Naive B cell (primary cell): ENCODE measurements around the gene CEMP1. TPM values are rescaled to one million over a fixed set of nuclear protein-coding genes. Genes with fewer than 3 reads are reported as not detected.
A peak's percentile ranks its signal among the peaks of the same experiment; 100 is the strongest.

Experiments used
- ATAC-seq, 2 donors: fragments of 150-1000 bp; cut with Tn5 transposase; 2 replicates each; pipeline ENCODE4 v1.10.0; 2021; ENCODE audit warnings: low read depth in 2 of 2, mild to moderate bottlenecking in 2 of 2, moderate library complexity in 2 of 2
- DNase-seq: peaks from one replicate; pipeline ENCODE4 v3.0.0; 2022
- H3K27ac Mint-ChIP-seq, 6 donors: one replicate each; pipeline ENCODE4 v1.8.0; 2020 to 2022; ENCODE audit warnings: mild to moderate bottlenecking in 6 of 6, mixed read lengths in 6 of 6, moderate library complexity in 5 of 6, inconsistent platforms in 2 of 6
- H3K27me3 Mint-ChIP-seq, 3 donors: one replicate each; pipeline ENCODE4 v1.8.0; 2021 to 2022; ENCODE audit warnings: mixed read lengths in 3 of 3, mild to moderate bottlenecking in 1 of 3
- H3K36me3 Mint-ChIP-seq, 2 donors: one replicate each; pipeline ENCODE4 v1.8.0; 2020 to 2022; ENCODE audit warnings: mixed read lengths in 2 of 2, inconsistent platforms in 1 of 2, mild to moderate bottlenecking in 1 of 2
- H3K4me1 Mint-ChIP-seq, 3 donors: one replicate each; pipeline ENCODE4 v1.8.0; 2020 to 2022; ENCODE audit warnings: mixed read lengths in 3 of 3, inconsistent platforms in 1 of 3, mild to moderate bottlenecking in 1 of 3, moderate library complexity in 1 of 3
- H3K4me3 Mint-ChIP-seq, 8 donors: one replicate each; pipeline ENCODE4 v1.8.0; 2020 to 2022; ENCODE audit warnings: mild to moderate bottlenecking in 8 of 8, mixed read lengths in 8 of 8, moderate library complexity in 8 of 8, inconsistent platforms in 2 of 8
- H3K9me3 Mint-ChIP-seq, 7 donors: one replicate each; pipeline ENCODE4 v1.8.0; 2020 to 2022; ENCODE audit warnings: mixed read lengths in 7 of 7, mild to moderate bottlenecking in 5 of 7, inconsistent platforms in 2 of 7, moderate library complexity in 1 of 7
- polyA plus RNA-seq, 6 donors: library from polyadenylated mRNA; unstranded; fragments of 300-500 nt; fragmentation: Illumina TruSeq; gene quantifications; one replicate each; pipeline ENCODE4 v1.2.3, GENCODE V29; 2021; ENCODE audit warnings: low read depth in 6 of 6

Gene CEMP1
- polyA plus RNA-seq, 6 donors from 2014 or later, result 2.4 to 5.7 (median 3.5) TPM

GRCh38 chr16:2512735-2513404, 18.3 kb downstream of the CEMP1 start:
- no peak for DNase-seq
- peak overlapping the region; percentile 81 to 94 (median 91) for H3K4me3 Mint-ChIP-seq
- peaks cover 0 to 9% of the 10 kb centered on the region in 2 donors for H3K36me3 Mint-ChIP-seq
- peak in 1 of 2 donors; percentile 2 for ATAC-seq
- H3K27ac Mint-ChIP-seq, result peak overlapping the region; percentile 96 to 100 (median 98)
- H3K4me1 Mint-ChIP-seq, result peaks cover 66 to 90% (median 87%) of the 10 kb centered on the region in 3 donors
- H3K27me3 Mint-ChIP-seq, result no peaks in the 10 kb centered on the region
- no peaks in the 10 kb centered on the region for H3K9me3 Mint-ChIP-seq

DNA sequence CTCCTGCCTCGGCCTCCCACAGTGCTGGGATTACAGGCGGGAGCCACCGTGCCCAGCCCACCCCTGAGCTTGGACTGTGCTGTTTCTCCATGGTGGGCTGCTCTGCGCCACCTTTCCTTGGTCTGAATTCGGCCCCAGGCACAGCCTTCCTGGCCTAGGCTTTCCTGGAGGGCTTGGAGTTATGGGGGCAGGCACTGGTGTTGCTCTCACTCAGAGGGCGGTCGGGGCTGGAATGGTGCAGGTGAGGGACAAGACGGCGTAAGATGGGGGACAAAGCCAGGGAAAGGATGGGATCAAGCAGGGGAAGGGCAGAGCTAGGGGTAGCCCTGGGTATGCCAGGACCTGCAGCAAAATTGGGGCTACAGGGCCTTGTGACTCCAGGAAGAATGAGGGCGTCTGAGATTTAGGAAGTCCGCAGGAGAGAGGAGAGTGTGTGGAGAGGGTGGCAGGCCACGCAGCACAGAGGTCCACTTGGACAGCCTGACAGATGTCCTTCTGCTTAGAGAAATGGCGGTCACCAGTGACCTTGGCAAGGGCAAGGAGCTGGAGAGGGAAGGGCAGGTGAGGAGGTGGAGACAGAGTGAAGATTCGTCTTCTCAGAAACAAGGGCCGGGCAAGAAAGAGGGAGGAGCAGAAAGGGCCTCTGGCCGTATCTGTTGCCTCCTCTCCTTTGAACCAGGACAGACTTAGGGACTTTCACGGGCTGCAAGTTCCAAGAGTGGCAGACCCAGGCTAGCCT, 19.0 kb downstream of the CEMP1 start:
- DNase-seq (no peak), ATAC-seq (no peak)
- peaks cover 0 to 9% of the 10 kb centered on the region in 2 donors for H3K36me3 Mint-ChIP-seq
- no peaks in the 10 kb centered on the region for H3K9me3 Mint-ChIP-seq
- H3K4me3 Mint-ChIP-seq, result peak overlapping the region; percentile 81 to 94 (median 90)
- peak overlapping the region; percentile 92 to 100 (median 98) for H3K27ac Mint-ChIP-seq
- H3K4me1 Mint-ChIP-seq, result peaks cover 66 to 90% (median 87%) of the 10 kb centered on the region in 3 donors
- no peaks in the 10 kb centered on the region for H3K27me3 Mint-ChIP-seq

- Mint-ChIP-seq H3K4me3 (peak overlapping the region in 5 of 8 donors; percentile 42 to 90 (median 64)), H3K9me3 (no peaks in the 10 kb centered on the region), H3K36me3 (peaks cover 0 to 3% of the 10 kb centered on the region in 2 donors), H3K27ac (peak overlapping the region in 5 of 6 donors; percentile 85 to 100 (median 99)), H3K4me1 (peaks cover 61 to 87% (median 87%) of the 10 kb centered on the region in 3 donors), H3K27me3 (no peaks in the 10 kb centered on the region)
- ATAC-seq, result no peak
- DNase-seq, result no peak
These were observed 19.9 kb downstream of the CEMP1 start for GRCh38 chr16:2511128-2511800.

DNA sequence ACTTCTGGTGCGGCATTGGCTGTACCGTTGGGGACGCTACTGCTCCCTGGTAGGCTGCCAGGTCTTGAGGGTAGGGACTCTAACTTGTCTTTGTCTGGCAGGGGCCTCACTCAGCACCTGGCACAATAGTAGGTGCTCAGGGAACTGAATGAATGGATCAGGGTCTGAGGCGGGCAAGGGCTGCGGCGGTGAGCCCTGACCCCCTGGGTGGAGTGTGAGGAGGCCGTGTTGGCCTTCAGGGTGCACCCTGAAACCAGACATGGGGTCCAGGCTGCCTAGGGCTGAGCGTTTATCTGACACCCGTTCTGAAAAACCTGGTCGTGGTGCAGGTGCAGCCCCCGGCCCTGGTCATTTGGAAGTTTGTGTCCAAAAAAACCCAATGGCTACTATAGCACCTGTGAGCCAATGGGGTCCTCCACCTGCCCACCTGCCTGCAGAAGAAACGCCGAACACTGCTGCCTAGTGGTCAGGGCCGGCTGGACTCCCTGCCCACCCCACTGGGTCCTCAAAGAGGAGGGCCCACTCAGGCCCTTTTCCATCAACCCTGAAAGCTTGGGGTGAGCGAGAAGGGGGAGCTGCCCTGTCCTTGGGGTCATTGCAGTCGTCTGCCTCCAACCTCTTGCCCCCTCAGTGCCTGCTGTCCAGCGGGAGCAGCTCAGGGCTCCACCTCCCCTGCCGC, 22.3 kb downstream of the CEMP1 start:
- Mint-ChIP-seq H3K4me3 (peak overlapping the region in 7 of 8 donors; percentile 12 to 90 (median 82)), H3K27ac (peak overlapping the region; percentile 97 to 100 (median 99)), H3K4me1 (peaks cover 54 to 79% (median 74%) of the 10 kb centered on the region in 3 donors)

DNA sequence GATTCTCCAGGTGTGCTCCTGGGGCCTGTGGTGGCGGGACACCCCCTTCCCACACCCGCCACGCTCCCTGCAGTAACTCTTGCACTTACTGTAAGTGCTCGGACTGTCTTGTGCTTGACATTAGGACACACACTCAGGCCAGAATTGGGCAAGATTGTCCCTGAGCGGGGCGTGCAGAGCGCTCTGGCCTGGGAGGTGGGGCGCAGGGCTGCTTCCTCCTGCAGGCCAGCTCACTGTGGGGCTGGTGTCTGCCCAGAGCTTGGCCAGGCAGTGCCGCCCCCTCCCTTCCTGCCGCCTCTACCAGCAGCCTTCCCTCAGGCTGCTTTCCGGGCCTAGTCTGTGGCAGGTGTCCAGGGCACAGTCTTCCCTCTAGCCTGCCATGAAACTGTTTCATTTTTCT, 23.5 kb downstream of the CEMP1 start:
- Mint-ChIP-seq H3K9me3 (no peaks in the 10 kb centered on the region), H3K4me3 (peak overlapping the region in 7 of 8 donors; percentile 2 to 90 (median 77)), H3K27me3 (no peaks in the 10 kb centered on the region), H3K36me3 (no peaks in the 10 kb centered on the region), H3K27ac (peak overlapping the region; percentile 41 to 99 (median 97)), H3K4me1 (peaks cover 50 to 70% (median 66%) of the 10 kb centered on the region in 3 donors)
- ATAC-seq, result peak in 1 of 2 donors; percentile 2
- DNase-seq, result no peak

More for the DNA sequence above, 22.3 kb downstream of the CEMP1 start:
- H3K27me3 Mint-ChIP-seq, result no peaks in the 10 kb centered on the region
- H3K36me3 Mint-ChIP-seq, result no peaks in the 10 kb centered on the region
- ATAC-seq (no peak), DNase-seq (no peak)
- H3K9me3 Mint-ChIP-seq, result no peaks in the 10 kb centered on the region

DNA sequence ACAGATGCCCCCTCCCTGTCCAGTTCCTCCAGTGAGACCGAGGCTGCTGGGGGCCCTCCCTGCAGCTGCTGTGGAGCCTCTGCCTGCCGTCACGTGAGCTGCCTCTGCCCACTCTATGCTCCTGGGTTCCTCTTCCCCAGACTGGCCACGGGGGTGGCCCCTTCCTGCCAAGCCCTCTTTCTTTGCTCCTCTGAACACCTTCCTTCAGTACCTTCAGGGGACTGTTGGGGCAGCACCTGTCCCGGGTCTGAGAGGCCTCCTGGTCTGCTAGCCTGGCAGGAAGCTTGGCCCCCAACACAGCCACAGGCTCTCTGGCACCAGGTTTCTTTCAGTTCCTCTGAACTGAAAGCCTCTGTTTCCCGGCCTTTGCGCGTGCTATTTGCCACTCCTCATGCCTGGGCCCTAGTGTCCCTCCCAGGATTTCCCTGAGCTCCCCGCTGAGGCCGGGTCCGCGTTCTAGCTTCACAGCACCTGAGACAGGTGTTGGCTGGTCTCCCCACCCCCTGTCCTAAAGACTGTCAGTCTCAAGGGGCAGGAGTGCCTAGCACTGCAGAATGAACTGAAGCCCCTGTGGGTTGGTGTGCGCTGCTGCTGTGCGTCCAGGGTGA, 24.1 kb downstream of the CEMP1 start:
- H3K4me1 Mint-ChIP-seq, result peaks cover 45 to 65% (median 61%) of the 10 kb centered on the region in 3 donors
- ATAC-seq, result peak; percentile 88 to 90
- H3K4me3 Mint-ChIP-seq, result peak overlapping the region; percentile 2 to 88 (median 75)
- DNase-seq, result peak; percentile 84
- H3K36me3 Mint-ChIP-seq, result no peaks in the 10 kb centered on the region
- no peaks in the 10 kb centered on the region for H3K9me3 Mint-ChIP-seq
- H3K27me3 Mint-ChIP-seq, result no peaks in the 10 kb centered on the region
- peak overlapping the region; percentile 86 to 99 (median 97) for H3K27ac Mint-ChIP-seq

DNA sequence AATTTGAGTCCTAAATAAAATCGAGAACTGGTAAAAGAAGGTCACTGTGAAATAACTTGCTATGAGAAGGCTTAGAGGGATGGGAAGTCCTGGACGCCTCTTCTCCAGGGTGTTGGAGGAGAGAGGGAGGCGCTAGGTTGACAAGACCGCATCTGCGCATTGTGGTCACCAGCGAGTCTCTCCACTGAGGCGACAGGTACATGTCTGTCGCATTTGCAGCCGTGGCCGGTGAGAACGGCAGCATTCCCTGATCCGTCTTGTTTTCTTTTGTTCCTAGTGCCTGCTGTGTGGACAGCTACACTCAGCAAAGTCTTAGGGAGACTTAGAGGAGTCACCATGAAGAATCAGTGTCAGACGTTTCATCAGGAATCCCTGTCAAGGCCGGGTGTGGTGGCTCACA, 25.5 kb downstream of the CEMP1 start:
- Mint-ChIP-seq H3K4me3 (peak overlapping the region in 4 of 8 donors; percentile 5 to 37 (median 14)), H3K9me3 (no peaks in the 10 kb centered on the region), H3K27ac (peak overlapping the region in 4 of 6 donors; percentile 54 to 97 (median 91)), H3K27me3 (no peaks in the 10 kb centered on the region), H3K4me1 (peaks cover 33 to 56% (median 51%) of the 10 kb centered on the region in 3 donors), H3K36me3 (no peaks in the 10 kb centered on the region)
- ATAC-seq (no peak), DNase-seq (no peak)

- H3K9me3 Mint-ChIP-seq, result no peaks in the 10 kb centered on the region
- H3K27me3 Mint-ChIP-seq, result no peaks in the 10 kb centered on the region
- ATAC-seq, result no peak
- no peak for DNase-seq
- H3K4me3 Mint-ChIP-seq, result no peak overlapping the region
- peak overlapping the region in 1 of 6 donors; percentile 94 for H3K27ac Mint-ChIP-seq
- H3K4me1 Mint-ChIP-seq, result peaks cover 9 to 23% (median 19%) of the 10 kb centered on the region in 3 donors
- H3K36me3 Mint-ChIP-seq, result no peaks in the 10 kb centered on the region
These were observed 29.0 kb downstream of the CEMP1 start for GRCh38 chr16:2501946-2502895.

DNA sequence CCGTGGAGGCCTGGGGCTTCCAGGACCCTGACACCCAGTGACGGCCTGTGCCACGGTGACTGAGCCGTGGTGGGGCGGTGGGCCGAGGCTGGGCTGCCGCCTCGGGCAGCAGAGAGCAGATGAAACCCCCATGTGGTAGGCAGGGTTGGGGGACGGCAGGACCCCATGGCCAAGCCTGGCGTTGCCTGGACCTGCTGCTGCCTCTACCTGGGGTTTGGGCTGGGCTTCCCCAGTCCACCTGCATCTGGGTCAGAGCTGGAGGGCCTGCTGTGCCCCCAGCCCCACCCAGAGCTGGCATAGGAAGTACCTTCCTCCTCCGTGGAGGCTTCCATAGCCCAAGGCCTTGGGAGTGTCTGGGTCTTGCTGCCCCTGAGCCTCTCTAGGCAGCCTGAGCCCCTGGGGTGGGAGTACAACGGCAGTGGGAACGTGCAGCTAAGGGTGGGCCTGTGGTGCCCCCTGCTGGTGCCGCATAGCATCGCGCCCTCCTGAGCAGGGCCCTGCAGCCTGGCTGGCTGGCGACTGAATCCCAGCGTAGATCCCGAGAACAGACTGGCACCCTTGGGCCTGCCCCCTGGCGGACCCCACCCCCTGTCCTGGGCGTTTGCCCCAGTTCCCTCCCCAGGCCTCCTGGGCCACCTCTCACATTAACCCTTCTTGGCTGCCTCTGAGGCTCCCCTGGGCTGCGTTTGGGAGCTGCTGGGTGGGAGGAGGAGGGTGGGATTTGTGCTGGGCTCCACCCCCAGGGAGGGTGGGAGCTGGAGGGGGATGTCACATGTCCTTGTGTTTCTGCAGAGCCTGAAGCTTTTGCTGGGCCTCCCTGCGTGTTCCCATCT, 30.1 kb downstream of the CEMP1 start:
- Mint-ChIP-seq H3K4me3 (no peak overlapping the region), H3K4me1 (peaks cover 4 to 16% (median 9%) of the 10 kb centered on the region in 3 donors), H3K27me3 (no peaks in the 10 kb centered on the region), H3K36me3 (no peaks in the 10 kb centered on the region), H3K9me3 (no peaks in the 10 kb centered on the region), H3K27ac (peak overlapping the region in 1 of 6 donors; percentile 52)
- DNase-seq (peak; percentile 78), ATAC-seq (peak; percentile 95 to 97)

DNA sequence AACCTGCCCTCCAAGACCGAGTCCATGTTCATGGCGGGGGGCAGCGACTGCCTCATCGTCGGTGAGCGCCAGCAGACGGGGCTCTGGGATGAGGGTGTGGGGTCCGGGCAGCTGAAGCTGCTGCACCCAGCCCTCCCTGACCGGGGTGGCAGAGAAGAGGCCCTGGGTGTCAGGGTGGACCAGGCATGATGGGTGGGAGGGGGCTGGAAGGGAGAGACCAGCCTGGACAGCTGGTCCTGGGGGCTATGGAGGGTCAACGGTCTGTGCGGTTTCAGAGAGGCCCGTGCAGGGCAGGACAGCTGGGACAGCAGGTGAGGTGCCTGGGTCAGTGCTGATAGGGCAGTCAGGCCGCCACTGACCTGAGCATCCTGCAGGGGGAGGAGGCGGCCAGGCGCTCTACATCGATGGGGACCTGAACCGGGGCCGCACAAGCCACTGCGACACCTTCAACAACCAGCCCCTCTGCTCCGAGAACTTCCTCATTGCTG, 30.7 kb downstream of the CEMP1 start:
- H3K4me1 Mint-ChIP-seq, result peaks cover 3 to 11% (median 5%) of the 10 kb centered on the region in 3 donors
- ATAC-seq (no peak), DNase-seq (no peak)
- no peaks in the 10 kb centered on the region for H3K27me3 Mint-ChIP-seq
- no peaks in the 10 kb centered on the region for H3K36me3 Mint-ChIP-seq
- H3K27ac Mint-ChIP-seq, result no peak overlapping the region
- H3K9me3 Mint-ChIP-seq, result no peaks in the 10 kb centered on the region
- no peak overlapping the region for H3K4me3 Mint-ChIP-seq

GRCh38 chr16:2499890-2500429, 31.2 kb downstream of the CEMP1 start:
- Mint-ChIP-seq H3K36me3 (no peaks in the 10 kb centered on the region), H3K27me3 (no peaks in the 10 kb centered on the region), H3K4me1 (peaks cover 0 to 11% (median 2%) of the 10 kb centered on the region in 3 donors), H3K27ac (peak overlapping the region in 1 of 6 donors; percentile 29), H3K4me3 (peak overlapping the region in 1 of 8 donors; percentile 53), H3K9me3 (no peaks in the 10 kb centered on the region)
- ATAC-seq, result no peak
- no peak for DNase-seq
